GM18511 (cell line): Measurements from ENCODE around the gene SMR3B.

ENCODE experiments used
- ATAC-seq: cut with Tn5 transposase; IDR thresholded peaks from one replicate; pipeline ENCODE4 v1.9.1; 2021; ENCODE audit warnings: mild to moderate bottlenecking, moderate library complexity; ENCODE audit not compliant: unreplicated experiment

SMR3B gene

GRCh38 chr4:70382691-70383181 lies at the start of gene SMR3B:
Gene SMR3B (plus strand): TSS chr4:70383131. CDS start chr4:70384511, 1,380 bp downstream.
- ATAC-seq, result no peak

- no peak for ATAC-seq
These were observed 48.2 kb upstream of the SMR3B start, which contains the start of gene CABS1 for GRCh38 chr4:70334681-70335080. Gene CABS1 (plus strand): TSS chr4:70334981. CDS start chr4:70335040, 59 bp downstream.

- no peak for ATAC-seq
These were observed 46.9 kb upstream of the SMR3B start for GRCh38 chr4:70336043-70336442.

- no peak for ATAC-seq
These were observed 45.0 kb upstream of the SMR3B start for GRCh38 chr4:70337886-70338420.

- ATAC-seq, result peak; percentile 77
These were observed 26.7 kb upstream of the SMR3B start for GRCh38 chr4:70356185-70356584.

GRCh38 chr4:70359115-70359661 lies 23.7 kb upstream of the SMR3B start:
- no peak for ATAC-seq

- ATAC-seq, result no peak
These were observed 22.5 kb upstream of the SMR3B start, which contains the start of gene SMR3A for GRCh38 chr4:70360460-70360859. Gene SMR3A (plus strand): TSS chr4:70360760. CDS start chr4:70362116, 1,356 bp downstream.

GRCh38 chr4:70364002-70364401 lies 18.9 kb upstream of the SMR3B start:
- peak; percentile 54 for ATAC-seq

- ATAC-seq, result no peak
These were observed 17.5 kb upstream of the SMR3B start for GRCh38 chr4:70365479-70365878.

GRCh38 chr4:70367813-70368212 lies 15.1 kb upstream of the SMR3B start:
- ATAC-seq, result no peak

- ATAC-seq, result no peak
These were observed 10.9 kb upstream of the SMR3B start for GRCh38 chr4:70371987-70372386.

GRCh38 chr4:70372760-70373159 lies 10.2 kb upstream of the SMR3B start:
- no peak for ATAC-seq

- ATAC-seq, result no peak
These were observed 2.4 kb upstream of the SMR3B start for GRCh38 chr4:70380578-70380977.

- peak; percentile 75 for ATAC-seq
These were observed 9.3 kb downstream of the SMR3B start for GRCh38 chr4:70392057-70392776.

GRCh38 chr4:70397580-70397979 lies 14.6 kb downstream of the SMR3B start, which contains the start of gene OPRPN:
Gene OPRPN (plus strand): TSS chr4:70397940. CDS start chr4:70399286, 1,346 bp downstream.
- ATAC-seq, result no peak

GRCh38 chr4:70399319-70399718 lies 16.4 kb downstream of the SMR3B start:
- ATAC-seq, result peak; percentile 66

- ATAC-seq, result no peak
These were observed 19.8 kb downstream of the SMR3B start for GRCh38 chr4:70402762-70403161.

GRCh38 chr4:70405765-70406164 lies 22.8 kb downstream of the SMR3B start:
- peak; percentile 79 for ATAC-seq

- no peak for ATAC-seq
These were observed 42.4 kb downstream of the SMR3B start for GRCh38 chr4:70425306-70425705.

GRCh38 chr4:70426789-70427188 lies 43.9 kb downstream of the SMR3B start:
- ATAC-seq, result peak; percentile 61

- no peak for ATAC-seq
These were observed 54.3 kb downstream of the SMR3B start for GRCh38 chr4:70437197-70437596.
